SHP77 (cell line): ENCODE measurements around the gene MGST2.
"Not testable (repeated sequence)": the region's sequence is repeated elsewhere in the genome, so short reads cannot be mapped to it uniquely, and the experiment has no call there.

Experiments
- DNase-seq, 2 experiments: peaks; one replicate each; lab custom pipeline; 2025; lab: John Stamatoyannopoulos, UW

Gene MGST2

GRCh38 chr4:139665690-139666529 is at the start of gene MGST2:
Gene MGST2 (plus strand): TSS chr4:139665819. CDS start chr4:139666020, 201 bp downstream.
- DNase-seq, result peak; percentile 39 to 45

- no peak for DNase-seq
Measured at GRCh38 chr4:139617702-139618490, 47.7 kb upstream of the MGST2 start.

DNA sequence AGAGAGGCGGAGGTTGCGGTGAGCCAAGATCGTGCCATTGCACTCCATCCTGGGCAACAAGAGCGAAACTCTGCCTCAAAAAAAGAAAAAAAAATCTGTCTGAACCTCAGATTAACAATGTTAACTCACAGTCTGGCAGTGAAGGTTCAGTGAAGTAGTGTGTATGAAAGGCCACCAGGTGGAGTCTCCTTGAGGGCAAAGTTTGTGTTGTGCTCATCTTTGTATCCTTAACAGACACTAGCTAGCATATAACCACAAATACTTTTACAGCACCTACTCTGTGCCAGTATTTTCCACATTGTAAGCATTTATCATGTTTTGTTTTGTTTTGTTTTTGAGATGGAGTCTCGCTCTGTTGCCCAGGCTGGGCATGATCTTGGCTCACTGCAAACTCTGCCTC is 46.0 kb upstream of the MGST2 start:
- DNase-seq, result no peak

- no peak for DNase-seq
Measured at GRCh38 chr4:139622901-139623381, 42.7 kb upstream of the MGST2 start.

GRCh38 chr4:139624441-139625092 is 41.1 kb upstream of the MGST2 start:
- DNase-seq, result no peak

GRCh38 chr4:139625093-139625455 is 40.5 kb upstream of the MGST2 start:
- DNase-seq, result no peak

GRCh38 chr4:139625482-139625881 is 40.1 kb upstream of the MGST2 start:
- no peak for DNase-seq

DNA sequence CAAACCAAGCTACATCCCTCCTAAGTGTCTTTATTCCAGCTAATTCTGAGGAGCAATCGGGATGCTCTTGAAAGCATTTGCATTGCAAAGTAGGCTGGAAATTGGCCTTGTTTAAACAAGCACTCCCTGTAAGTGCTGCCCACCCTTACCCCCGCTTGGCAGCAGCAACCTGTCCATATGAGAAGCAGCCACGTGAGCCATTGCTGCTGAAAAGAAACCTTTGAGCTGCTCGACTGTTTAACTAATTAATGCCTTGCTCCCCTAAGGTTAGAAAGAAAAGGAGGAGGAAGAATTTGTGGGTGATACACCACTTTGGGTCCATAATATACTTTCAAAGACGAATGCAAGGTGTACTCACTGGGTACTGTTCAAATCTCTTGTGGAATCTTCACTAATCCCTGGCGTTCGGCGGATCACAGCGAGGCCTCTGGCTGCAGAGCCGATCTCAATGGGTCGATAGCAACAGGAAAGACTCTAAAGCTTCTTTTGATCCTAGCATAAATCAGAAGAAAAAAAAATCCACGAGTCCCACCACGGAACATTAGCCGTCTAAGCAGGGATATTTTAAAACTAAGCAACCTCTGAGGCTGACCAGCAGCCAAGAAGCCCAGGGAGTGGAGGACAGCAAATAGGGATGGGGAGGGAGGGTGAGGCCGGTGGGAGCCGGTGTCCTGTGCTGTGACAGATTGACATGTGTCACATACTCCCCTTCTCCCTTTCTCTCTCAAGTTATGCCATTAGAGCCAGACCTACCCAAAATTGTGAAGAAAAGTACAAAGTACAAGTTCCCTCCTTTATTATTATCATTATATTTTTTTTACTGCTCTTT is 37.2 kb upstream of the MGST2 start:
- peak; percentile 16 to 23 for DNase-seq

GRCh38 chr4:139629436-139630125 is 36.0 kb upstream of the MGST2 start:
- no peak for DNase-seq

DNA sequence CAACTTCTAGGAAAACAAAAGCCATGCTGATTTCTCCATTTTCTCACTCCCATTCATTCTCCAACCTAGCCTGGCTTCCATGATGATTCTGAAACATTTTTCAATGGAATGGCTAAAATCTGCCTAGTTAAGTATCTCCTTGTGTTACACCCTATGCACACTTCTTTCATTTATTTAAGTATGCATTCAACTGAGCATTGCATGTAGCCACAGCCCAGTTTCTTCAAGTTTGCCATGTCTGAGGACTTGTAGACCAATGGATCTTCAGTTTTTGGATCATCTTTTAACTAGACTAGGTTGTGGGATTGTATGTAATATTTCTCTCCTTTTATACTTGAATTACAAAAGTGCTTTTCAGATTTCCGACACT is 35.5 kb upstream of the MGST2 start:
- DNase-seq, result no peak

- DNase-seq, result no peak
Measured at GRCh38 chr4:139630991-139631390, 34.6 kb upstream of the MGST2 start.

- DNase-seq, result no peak
Measured at GRCh38 chr4:139631791-139632190, 33.8 kb upstream of the MGST2 start.

GRCh38 chr4:139632739-139633138 is 32.9 kb upstream of the MGST2 start:
- not testable (repeated sequence) for DNase-seq

- no peak for DNase-seq
Measured at GRCh38 chr4:139633195-139633594, 32.4 kb upstream of the MGST2 start.

DNA sequence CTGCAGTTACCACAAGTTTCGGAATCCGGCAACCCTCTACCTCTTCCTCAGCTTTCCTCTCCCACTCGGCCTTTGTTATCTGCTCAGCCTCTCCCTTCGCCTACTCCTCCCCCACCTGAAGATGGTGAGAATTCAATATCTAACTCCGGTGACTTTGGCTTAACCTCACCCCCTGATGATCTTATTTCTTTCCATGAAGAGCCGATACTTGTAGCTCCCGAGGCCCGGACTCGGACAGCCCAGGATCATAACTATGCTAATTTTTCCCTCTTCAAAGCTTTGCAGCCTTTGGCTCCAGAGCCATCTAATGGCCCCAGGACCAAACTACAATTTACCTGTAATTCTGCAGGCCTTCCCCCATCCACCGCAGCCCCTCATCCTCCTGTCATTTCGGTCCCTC is 32.0 kb upstream of the MGST2 start:
- DNase-seq, result peak; percentile 25 to 48

GRCh38 chr4:139635966-139636365 is 29.7 kb upstream of the MGST2 start:
- DNase-seq, result no peak

- not testable (repeated sequence) for DNase-seq
Measured at GRCh38 chr4:139638306-139638705, 27.3 kb upstream of the MGST2 start.

DNA sequence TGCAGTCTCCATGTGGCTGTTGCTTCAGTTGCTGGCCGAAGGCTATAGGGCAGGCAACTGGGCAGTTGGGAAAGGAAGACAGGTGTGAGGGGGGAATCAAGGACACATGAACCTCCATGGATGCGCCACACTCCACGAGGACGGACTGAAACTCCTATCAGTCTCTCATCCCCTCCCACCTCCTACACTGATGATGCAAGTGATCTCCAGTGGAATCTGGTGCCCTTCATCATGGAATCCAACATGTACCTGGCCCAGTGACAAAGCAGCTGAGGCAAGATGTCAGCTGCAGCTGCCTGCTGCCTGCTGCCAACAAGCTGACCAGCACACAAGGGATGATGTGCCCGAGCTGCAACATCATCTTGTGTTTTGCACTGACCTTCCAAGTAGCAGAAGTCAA is 26.0 kb upstream of the MGST2 start:
- DNase-seq, result no peak

DNA sequence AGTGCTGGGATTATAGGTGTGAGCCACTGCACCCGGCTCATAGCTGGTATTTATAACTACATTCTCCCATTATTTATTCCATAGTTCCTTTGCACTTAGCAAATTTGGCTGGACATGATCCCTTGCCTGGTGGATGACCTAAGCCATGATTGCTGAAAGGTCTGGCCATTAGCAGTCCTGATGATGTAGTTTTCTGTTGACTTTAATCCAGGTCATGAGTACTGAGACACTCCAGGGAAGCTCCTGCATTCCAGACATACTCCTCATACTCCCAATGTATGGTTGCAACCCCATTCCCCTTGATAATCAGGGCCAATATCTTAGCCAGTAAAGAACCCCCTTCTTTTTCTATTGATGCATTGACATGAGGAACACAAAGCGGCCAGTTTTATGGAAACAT is 24.4 kb upstream of the MGST2 start:
- DNase-seq, result no peak

DNA sequence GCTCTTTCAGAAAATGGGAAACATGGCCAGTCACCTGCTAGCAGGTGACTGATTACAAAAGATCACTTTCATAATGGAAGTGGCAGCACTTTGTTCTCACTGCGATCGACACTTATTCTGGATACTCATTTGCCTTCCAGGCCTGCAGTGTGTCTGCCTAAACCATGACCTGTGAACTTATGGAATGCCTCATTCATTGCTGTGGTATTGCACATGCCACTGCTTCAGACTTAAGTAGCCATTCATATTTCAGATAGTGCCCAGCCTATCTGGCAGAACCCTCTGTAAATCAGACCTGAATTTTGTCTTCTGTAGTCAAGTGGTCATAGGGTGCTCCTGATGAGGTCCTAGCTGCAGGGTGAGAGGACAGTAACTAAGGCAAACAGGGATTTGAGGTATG is 23.3 kb upstream of the MGST2 start:
- DNase-seq, result no peak
